ENCODE results near the gene MEGF11.

MEGF11 gene

DNA sequence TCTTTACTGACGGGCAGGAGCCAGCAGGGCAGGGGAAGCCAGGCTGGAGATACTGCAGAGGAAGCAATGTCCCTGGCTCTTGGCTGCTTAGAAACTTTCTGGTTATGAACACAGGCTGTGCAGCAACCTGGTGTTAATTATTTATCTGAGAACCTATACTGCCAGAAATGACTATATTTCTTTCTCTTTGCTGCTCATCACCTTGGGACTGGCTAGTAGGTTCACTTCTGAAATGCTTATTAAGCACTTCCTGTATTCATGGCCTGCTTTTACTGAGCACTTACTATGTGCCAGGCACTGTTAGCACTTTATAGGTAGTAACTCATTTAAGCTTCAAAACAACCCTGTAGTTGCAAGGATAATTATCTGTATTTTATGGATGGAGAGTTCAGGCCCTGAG is 326.7 kb downstream of the MEGF11 start:
- no peak for DNase-seq

DNA sequence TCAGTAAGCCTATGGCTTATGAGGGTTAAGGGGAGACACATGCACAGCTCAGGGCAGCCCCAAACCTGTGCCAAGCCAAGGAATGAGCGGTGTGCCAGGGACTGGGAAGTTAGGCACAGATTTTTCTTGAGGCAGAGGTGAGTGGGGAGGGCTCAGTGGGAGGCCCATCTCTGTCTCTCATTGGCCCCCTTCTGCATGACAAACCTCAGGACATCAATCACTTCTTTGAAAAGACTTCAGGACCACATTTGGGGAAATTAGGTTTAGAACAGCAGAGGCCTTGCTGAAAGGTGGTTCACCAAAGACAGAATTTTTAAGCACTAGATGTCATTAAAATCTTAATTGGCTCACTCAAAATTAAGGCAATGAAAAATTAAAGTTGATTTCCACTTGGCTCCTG is 327.1 kb downstream of the MEGF11 start:
- DNase-seq: no peak

DNA sequence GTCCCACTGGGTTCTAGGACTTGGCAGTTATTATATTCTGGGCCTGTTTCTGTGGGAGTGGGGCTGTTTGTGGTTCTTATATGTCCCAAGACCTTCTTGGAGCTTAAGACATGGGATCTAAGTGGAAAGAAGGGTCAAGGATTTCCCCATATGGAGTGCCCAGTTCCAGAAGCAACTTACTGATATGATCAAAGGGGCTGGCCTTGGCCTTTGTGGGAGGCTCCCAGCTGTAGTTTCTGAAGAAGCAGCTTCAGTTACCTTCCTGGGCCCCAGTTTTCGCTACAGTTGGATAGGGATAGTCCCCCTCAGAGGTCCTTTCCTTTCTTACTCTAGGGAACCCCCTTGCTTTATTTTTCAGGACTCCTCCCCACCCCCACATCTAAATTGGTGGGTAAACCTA is 328.2 kb downstream of the MEGF11 start:
- no peak for DNase-seq

DNA sequence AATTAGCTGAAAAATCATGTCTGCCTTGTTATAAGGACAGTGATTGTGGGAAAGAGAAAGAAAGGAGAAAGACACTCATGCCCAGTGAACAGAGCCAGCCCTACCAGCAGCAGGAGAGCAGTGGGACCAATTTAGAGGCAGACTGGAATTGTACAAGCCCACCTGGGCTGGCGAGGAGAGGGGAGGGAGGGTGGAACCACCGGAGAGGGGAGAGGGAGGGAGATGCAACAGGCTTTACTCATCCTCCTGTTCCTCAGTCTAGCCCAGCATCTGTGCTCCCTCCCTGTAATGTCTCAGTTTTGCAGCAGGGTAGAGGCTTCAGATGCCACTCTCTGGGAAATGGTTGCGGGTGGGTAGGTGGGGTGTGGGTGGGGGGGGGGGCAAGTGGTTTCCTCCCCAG is 329.5 kb downstream of the MEGF11 start:
- DNase-seq: no peak

DNA sequence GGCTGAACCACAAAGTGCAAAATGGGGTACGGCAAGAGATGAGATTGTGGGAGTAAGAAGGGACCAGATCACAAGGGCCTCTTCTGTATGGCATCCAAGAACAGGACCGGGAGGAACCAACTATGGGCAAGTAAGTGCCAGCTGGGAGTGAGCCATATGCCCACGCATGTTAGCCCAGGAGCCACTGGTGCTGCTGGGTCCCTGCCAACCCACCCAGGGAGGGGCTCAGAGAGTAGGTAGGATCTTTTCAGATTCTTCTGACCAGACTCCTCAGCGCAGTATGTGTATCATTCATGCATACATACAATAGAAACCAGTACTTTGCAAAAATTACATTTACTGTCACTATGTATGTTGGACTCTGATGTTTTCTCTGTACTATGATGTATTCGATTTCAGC is 330.3 kb downstream of the MEGF11 start:
- DNase-seq: no peak

DNA sequence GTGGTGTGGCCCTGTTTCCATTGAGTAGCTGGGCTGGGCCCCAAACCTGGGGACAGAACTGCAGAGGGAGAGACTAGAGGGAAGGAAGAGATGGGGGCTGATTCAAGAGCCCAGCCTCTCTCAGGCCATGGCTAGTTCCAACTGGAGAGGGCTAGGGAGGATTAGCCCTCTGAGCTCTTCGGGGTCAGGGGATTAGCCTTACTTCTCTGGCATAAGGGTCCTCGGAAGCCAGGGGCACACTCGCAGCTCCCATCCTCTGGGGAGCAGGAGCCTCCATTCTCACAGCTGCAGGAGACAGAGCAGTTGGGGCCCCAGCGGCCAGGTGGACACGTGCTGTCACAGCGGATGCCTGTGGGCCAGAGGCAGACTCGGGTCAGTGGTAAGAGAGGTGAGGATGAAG is 330.9 kb downstream of the MEGF11 start:
- DNase-seq: no peak

DNA sequence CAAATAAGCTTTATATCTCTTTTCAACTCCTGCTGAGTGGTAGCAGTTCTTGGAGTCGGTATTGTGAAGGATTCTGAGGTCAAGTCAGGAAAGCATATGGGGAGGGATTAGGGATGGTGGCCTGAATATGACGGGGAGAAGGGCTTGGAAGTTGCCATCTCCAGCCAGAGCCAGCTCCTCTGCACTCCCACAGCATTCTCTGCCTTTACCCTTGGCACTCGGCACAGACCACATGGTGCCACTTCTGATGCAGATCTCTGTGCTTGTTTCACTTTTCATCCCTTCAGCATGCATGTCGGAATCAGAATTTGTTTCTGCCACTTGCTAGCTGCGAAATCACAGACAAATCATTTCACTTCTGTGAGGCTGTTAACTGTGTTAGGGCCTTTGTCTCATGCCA is 331.8 kb downstream of the MEGF11 start:
- no peak for DNase-seq

DNA sequence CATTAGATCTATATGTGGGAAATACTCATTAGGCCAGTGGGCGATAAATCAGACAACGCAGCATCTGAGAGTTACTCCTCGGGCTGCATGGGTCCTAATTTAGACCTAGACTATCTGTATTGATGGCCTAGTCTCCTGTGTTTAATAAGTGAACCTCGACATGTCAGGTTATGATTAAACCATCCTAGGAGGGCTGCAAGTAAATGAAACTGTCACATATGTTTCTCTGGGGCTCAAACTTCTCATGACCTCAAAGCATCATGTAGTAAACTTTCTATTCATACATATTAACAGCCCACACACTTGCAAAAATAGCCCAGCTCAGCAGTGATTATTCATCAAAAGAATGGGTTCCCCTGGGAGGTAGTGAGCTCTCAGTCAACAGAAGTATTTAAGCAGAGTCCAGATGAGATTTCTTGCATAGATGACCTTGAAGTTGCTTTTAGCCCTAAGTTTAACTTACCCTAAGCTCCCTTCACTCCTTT is 332.7 kb downstream of the MEGF11 start:
- no peak for DNase-seq

DNA sequence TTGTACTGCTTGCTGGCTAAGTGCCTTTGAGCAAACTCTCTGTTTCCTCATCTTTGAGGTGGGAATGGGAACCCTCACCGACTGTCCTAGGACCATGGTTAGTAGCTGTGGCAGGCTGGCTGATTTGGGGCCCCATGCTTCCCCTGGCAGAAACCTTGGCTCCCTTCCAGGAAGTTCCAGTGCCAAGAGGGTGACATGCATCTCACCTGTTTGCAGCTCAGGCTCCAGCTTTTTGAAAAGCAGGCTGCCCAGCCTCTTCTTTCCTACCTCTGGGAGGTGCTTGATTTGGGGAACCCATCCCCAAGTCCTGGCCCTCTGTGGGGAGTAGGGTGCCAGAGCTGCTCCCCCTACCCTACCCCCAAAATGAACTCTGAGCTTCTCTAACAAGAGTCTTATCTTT is 333.4 kb downstream of the MEGF11 start:
- no peak for DNase-seq

DNA sequence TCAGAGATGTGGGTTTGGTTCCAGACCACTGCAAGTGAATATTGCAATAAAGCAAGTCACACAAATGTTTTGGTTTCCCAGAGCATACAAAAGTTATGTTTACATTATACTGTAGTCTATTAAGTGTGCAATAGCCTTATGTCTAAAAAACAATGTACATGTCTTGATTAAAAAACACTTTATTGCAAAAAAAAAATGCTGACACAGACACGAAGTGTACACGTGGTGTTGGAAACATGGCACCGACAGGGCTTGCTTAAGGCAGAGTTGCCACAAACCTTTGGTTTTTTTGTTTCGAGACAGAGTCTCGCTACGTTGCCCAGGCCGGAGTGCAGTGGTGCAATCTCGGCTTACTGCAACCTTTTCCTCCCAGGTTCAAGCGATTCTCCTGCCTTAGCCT is 334.2 kb downstream of the MEGF11 start:
- no peak for DNase-seq

DNA sequence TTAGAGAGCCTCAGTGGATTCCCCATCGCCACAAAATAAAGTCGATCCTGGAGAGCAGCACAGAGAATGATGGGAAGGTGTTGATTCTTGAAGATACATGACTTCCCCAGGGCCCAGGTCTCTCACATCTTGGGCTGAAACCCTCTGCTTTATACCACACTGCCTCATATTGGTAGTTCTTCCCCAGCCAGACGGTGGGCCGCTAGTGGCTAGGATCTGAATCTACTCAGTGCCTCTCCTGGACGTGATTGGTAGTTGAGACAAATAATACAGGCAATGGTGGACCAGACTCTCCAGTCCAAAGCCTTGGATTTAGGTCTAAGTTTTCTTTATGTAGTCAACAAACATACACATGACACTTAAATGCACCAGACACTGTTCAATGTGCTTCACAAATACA is 334.6 kb downstream of the MEGF11 start:
- no peak for DNase-seq

DNA sequence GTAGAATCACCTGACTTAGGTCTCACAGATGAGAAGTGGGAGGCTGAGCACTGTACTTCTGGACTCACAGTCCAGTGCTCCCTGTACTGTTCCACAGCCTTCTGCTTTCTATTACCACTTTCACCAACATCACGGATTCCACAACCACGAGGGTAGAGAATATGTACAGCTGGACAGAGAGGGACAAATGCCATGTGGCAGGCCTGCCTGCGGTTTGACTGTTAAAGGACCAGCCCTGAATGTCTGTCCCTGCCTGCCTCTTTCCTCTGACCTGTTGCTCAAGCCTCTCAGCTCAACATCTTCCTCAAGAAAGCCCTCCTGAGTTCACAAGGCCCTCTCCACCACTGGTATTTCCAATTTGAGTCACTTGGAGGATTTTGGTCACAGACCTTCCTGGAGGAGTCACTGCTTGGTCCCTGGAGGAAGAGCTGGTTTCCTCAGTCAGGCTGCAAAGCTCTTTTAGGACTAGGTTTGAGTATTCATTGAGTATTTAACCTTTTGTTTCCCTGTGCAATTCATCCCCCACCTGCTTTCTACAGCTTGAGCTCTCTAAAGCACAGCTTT is 335.1 kb downstream of the MEGF11 start:
- DNase-seq: no peak

DNA sequence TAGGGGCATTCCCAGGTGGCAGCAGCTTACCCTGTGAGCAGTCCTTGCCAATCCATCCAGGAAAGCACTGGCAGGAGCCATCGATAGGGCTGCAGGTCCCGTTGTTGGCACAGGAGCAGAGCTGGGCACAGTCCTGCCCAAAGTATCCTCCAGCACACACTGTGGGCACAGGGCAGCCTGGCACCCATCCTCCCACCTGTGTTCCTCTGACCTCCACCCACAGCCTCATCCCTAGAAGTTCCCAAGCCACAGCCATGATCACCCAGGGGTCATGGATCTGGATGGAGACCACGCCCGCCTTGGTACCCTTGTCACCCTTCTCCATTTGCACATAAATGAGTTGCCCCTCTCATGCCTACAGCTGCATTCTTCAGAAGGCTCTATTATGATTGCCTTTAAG is 335.6 kb downstream of the MEGF11 start:
- DNase-seq: no peak

DNA sequence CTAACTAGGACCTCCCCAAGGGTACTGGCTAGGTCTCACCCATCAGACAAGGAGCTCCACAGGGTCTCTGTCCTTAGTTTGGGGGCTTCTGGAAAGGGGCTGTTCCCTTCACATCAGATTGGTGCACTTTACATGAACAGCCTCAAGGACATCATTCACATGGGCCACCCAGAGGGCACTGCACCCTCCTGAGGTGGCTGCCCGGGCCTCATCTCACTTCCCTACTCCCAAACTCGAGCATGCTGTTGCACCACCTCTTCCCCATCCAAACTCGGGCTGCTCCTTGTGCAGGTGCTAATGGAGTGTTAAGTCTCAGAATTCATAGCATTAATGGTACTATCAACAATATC is 336.2 kb downstream of the MEGF11 start:
- no peak for DNase-seq

DNA sequence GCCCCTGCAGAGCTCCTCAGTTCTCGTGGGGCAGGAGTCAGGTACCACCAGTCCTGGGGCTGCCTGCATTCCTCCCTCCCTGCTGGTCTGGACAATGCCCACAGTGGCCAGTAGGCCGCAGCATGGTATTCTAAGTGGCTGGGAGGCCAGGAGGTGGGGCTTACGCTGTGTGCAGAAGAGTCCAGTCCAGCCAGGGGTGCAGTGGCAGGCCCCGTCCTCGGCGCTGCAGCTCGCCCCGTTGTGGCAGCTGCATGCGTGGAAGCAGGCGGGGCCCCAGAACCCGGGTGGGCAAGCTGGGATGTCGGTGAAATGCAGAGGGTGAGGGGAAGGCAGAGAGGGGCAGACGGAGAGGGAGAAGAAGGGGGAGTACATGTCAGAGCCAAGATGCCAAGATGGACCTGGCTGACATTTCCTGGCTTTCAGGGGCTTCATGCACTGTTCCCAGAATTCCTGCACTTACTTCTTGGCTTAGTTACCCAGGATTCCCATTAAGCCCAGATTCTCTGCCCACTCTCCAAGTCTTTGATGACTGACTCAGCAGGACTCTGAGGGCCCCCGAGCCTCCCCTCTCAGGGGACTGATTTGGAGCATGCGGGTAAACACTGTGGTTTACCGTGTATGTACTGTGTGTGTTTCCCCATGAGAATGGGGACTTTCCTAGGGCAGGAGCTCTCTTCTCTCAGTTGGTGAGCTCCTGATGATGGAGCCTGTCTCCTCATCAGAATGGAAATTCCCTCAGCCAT is 336.7 kb downstream of the MEGF11 start:
- peak; percentile 8 for DNase-seq

DNA sequence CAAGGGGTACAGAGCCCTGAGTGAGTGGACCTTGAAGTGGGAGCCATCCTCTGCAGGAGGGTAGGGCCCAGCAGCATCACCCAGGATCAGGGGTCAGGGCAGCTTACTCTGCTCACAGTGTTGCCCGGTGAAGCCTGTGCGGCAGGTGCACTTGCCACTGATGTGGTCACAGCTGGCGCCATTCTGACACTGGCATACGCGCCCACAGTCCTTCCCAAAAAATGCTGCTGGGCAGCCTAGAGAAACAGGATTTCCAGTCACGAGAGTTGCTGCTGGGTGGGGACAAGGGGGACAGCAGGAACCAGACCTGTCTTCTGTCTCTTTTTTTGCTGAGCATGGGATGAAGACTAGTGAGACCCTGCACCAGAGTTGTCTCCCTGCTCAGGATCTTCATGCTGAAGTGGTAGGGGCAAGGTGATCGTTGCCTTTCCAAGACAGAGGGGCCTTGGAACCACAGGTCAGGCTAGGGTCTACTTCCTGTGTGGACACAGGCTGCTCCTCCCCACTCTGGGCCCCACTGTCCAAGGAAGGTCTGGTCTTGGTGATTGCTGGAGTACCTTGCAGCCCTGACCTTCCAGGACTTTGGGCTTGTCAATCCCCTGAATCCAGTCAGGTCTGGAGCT is 337.4 kb downstream of the MEGF11 start:
- no peak for DNase-seq

DNA sequence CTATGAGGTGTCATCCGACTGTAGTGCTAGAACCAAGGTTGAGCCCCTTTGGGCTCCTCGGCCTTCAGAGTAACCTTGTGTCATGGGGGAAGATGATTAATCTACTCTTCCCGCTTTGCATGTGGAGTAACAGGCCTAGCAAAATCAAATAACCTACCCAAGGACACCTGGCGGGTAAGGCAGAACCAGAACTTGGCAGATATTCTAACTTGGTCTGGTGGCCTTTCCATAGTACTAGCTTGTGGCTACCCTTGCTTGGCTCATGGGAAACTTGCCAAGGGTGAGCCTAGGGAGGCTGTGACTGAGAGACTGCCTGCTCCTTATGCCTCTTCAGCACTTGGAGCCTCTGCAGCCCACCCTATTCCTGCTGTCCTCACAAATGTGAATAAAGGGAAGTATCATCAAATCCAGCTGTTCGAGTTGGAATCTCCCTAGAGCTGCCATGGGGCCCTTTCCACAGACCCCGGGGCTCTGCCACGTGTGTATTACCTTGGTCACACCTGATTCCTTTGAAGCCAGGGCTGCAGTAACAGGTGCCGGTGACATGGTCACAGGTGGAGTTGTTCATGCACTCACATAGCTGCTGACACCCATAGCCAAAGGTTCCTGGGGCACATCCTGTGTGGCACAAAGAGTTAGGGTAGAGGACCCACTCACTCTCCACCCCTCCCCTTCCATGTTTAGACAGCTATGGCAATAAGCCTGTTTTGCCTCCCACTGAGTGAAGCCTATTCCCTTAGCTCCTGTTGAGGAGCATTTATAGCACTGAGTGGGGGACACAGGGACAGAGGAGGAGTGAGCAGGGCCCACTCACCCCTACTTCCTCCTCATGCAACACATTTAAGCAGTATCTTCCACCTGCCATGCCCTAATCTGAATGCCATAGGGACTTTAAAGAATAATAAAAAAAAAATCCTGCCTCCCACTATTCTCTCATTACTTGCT is 338.3 kb downstream of the MEGF11 start:
- DNase-seq: no peak

DNA sequence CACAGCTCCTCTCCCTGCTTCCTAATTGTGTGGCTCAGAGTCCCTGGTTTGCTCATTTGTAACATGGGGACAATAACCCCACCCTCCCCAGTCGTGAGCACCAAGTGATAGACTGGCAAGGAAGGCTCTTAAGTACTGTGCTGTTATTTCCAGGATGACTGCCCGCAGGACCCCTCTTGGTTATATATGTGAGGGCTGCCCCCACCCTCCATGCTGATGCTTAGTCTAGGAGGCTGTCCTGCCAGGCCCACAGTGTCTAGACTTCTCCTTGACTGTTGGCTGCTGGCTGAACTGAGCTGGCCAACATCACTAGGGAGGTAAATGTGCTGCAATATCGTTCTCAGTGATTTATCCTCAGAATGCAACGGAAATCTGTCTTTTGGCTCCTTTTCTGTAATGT is 339.2 kb downstream of the MEGF11 start:
- no peak for DNase-seq

DNA sequence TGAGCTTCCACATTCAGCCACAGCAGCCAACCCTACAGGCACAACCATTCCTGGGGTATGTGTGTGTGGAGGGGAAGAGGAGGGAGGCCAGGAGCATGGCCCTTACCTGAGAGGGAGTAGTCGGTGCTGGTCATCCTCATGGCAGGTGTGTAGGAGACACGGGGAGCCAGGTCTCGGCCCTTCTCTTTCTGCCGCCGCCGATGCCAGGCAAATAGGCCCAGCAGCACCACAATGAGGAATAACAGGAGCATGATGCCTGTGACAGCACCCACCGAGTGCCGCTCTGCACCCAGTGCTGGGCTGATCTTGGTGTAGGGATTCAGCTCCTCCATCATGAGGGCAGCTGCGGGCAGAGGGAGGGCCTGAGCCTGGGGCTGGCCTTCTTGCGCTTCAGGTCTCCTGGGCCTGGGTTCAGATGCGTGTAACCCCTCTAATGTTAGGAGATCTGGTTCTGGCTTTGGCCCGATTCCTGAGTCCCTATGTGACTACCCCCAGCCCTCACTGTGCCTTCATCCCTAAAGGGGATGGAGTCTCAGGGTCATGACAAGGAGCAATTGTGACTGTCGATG is 339.8 kb downstream of the MEGF11 start:
- DNase-seq: no peak

DNA sequence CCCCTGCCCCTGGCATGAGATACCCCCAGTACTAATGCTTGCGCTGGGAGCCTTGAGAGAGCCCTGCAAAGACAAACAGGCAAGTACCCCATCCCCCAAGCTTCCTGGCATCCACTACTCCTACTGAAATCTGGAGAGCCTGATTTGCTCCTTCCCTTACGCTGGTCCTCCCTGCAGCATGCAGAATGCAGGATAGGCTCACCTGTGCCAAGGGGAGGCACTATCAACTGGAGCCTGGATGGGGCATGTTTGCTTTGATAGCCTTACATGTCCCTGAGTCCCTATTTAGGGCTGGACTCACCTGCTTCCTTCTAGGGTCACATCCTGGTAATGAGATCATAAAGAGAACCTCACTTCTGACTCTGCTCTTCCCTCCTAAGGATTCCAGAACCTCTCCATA is 341.3 kb downstream of the MEGF11 start:
- DNase-seq: no peak

DNA sequence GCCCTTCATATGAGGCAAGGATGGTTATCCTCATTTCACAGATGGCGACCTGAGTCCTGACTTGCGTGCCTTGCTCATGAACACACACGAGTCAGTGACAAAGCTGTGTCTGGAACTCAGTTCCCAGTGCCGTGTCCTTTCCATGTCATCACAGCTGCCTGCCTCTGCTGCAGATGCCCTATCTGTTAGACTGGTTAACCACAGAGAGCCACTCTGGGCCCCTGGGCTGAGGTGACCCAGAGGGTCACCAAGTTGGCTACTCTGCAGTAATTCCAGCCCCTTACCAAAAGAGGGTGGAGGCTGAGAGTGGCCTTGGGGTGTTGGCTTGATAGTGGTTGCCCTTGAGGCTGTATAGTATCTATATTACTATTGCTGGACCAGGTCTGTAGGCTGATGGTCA is 343.2 kb downstream of the MEGF11 start:
- no peak for DNase-seq

DNA sequence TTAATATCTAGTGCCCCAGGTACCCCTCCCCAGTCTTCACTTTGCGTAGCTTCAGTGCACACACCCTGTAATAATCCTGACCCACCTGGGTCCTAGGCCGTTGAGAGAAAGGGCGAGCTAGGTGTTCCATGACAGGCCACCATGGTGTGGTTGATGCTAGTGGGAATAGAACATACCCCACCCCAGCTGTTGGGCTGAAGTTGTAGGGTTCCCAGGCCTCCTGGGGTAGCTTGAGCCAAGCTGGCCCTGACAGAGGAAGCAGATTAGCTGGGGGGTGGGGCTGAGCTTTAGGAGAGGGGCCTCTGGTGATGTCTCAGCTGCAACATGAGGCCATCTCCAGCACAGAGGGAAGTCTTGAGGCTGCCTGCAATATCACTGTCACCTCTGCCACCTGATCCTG is 343.7 kb downstream of the MEGF11 start:
- no peak for DNase-seq

DNA sequence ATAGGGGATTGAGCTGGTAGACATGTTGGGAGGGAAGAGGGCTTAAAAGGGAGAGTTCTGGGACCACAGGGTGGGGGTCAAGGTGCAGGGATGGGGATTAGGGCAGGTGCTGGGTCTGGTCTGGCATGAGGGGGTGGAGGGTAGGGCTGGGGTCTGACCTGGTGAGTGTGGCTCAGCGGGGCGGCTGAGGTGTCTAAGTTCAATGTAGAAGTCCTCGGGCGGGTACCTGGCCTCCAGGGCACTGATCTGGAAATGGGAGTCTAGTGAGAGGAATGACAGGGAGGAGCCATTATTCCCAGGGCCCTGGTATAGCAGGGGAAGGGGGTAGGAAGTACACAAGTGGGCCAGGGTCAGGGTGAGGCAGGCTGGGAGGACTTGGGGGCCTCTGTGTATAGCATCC is 344.7 kb downstream of the MEGF11 start:
- DNase-seq: no peak
